ENCODE measurements around the gene PTPRD. TPM values are rescaled to one million over a fixed set of nuclear protein-coding genes. Genes with fewer than 3 reads are reported as not detected.

Gene PTPRD
- total and polyA plus RNA-seq, 2 experiments from 2014 or later = 11.5 to 58.0 TPM

DNA sequence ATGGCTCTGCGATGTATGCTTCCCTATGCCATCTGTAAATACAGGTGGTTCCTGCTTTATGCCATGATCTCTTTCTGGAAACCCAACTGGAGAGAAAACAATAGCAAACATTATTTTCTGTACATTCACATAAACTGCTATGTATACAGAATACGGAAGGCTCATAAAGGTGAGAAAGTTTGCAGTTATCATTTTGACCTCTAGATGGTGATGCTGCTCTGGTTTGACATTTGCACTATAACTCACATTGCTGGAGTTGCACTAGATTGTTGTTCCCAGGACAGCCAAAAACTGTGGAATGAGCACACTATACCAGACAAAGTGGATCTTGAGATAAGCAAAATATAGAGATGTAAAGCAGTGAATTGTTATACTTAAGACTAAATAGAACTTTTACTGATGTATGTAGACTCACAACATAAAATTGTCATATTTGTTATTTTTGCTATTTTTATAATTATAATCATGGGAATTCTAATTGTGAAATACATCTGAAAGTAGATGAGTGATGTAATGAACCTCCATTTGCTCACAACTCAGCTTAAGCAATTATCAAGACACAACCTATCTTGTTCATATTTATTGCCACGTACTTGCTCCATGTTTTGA lies 246.5 kb downstream of the PTPRD start:
- peak; percentile 67 for DNase-seq (ENCODE audit: low spot score)

DNA sequence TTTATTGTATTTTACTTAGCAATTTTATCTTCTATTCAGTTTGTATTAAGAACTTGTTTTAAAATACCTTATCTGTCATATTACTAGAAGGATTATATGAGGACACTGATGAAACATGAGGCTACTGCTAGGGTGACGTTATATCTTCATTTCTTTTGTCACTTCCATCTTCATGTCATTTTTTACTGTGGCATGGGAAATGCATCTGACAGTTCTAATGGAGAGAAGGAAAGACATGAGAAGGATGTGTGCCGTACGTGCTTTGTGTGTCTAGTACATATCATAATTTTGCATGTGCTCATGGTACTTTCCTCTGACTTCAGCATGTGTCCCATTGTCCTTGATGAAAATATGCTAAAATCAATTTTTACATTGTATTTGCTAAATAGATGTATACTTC lies 258.2 kb downstream of the PTPRD start:
- DNase-seq (ENCODE audit: low spot score) = no peak
- Histone ChIP-seq H3K4me3 (no peak overlapping the region), H3K27me3 (ENCODE audit: insufficient read depth) (no peaks in the 10 kb centered on the region), H3K79me2 (replicated peaks; ENCODE audit: insufficient read depth) (no peaks in the 10 kb centered on the region), H3F3A (replicated peaks; ENCODE audit: low read depth) (no peaks in the 10 kb centered on the region), H4K20me1 (replicated peaks; ENCODE audit: insufficient read depth) (no peaks in the 10 kb centered on the region), H3K4me2 (no peak overlapping the region), H3K9me2 (ENCODE audit: insufficient read depth) (no peaks in the 10 kb centered on the region), H3K4me1 (ENCODE audit: insufficient read depth) (peaks cover 10% of the 10 kb centered on the region; the same call in 1 of the 2 replicates), H2AFZ (no peak overlapping the region), H3K27ac (ENCODE audit: low read depth) (no peak overlapping the region), H3K36me3 (ENCODE audit: insufficient read depth) (no peaks in the 10 kb centered on the region)
- no peak overlapping the region for H3K4me3 Mint-ChIP-seq
- peaks cover 9% of the 10 kb centered on the region for H3K4me1 Mint-ChIP-seq
- H3K27ac Mint-ChIP-seq = no peak overlapping the region
- H3K9me3 Mint-ChIP-seq = no peaks in the 10 kb centered on the region
- H3K27me3 Mint-ChIP-seq (ENCODE audit: insufficient read depth, low read depth, poor library complexity) = no peaks in the 10 kb centered on the region
- no peak for ATAC-seq
- no peaks in the 10 kb centered on the region for H3K36me3 Mint-ChIP-seq (ENCODE audit: low read depth)
- TF ChIP-seq STAT1 (IDR thresholded peaks at IDR 0.05; ENCODE audit: unreplicated experiment) = no peak
- TF ChIP-seq, protein P1, sequence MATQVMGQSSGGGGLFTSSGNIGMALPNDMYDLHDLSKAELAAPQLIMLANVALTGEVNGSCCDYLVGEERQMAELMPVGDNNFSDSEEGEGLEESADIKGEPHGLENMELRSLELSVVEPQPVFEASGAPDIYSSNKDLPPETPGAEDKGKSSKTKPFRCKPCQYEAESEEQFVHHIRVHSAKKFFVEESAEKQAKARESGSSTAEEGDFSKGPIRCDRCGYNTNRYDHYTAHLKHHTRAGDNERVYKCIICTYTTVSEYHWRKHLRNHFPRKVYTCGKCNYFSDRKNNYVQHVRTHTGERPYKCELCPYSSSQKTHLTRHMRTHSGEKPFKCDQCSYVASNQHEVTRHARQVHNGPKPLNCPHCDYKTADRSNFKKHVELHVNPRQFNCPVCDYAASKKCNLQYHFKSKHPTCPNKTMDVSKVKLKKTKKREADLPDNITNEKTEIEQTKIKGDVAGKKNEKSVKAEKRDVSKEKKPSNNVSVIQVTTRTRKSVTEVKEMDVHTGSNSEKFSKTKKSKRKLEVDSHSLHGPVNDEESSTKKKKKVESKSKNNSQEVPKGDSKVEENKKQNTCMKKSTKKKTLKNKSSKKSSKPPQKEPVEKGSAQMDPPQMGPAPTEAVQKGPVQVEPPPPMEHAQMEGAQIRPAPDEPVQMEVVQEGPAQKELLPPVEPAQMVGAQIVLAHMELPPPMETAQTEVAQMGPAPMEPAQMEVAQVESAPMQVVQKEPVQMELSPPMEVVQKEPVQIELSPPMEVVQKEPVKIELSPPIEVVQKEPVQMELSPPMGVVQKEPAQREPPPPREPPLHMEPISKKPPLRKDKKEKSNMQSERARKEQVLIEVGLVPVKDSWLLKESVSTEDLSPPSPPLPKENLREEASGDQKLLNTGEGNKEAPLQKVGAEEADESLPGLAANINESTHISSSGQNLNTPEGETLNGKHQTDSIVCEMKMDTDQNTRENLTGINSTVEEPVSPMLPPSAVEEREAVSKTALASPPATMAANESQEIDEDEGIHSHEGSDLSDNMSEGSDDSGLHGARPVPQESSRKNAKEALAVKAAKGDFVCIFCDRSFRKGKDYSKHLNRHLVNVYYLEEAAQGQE (IDR thresholded peaks at IDR 0.05; ENCODE audit: unreplicated experiment) = no peak
- no peak for TF ChIP-seq ZNF114 (CRISPR knock-in tag; IDR thresholded peaks at IDR 0.05)
- no peak for TF ChIP-seq EZH2phosphoT487 (IDR thresholded peaks at IDR 0.05; ENCODE audit: unreplicated experiment)
- TF ChIP-seq CREB1 (CRISPR knock-in tag; IDR thresholded peaks at IDR 0.05; ENCODE audit: low read depth) = no peak
- TF ChIP-seq JUNB (IDR thresholded peaks at IDR 0.05; ENCODE audit: unreplicated experiment) = no peak
- no peak for TF ChIP-seq EZH2 (IDR thresholded peaks at IDR 0.05; ENCODE audit: low read depth, unreplicated experiment)

More for the DNA sequence above, 246.5 kb downstream of the PTPRD start:
- peak; percentile 72 for ATAC-seq
- Histone ChIP-seq H3F3A (replicated peaks; ENCODE audit: low read depth) (no peaks in the 10 kb centered on the region), H3K4me3 (no peak overlapping the region), H3K79me2 (replicated peaks; ENCODE audit: insufficient read depth) (no peaks in the 10 kb centered on the region), H3K4me2 (no peak overlapping the region), H3K27ac (ENCODE audit: low read depth) (no peak overlapping the region), H4K20me1 (replicated peaks; ENCODE audit: insufficient read depth) (no peaks in the 10 kb centered on the region), H3K27me3 (ENCODE audit: insufficient read depth) (no peaks in the 10 kb centered on the region), H2AFZ (no peak overlapping the region), H3K36me3 (ENCODE audit: insufficient read depth) (no peaks in the 10 kb centered on the region), H3K4me1 (ENCODE audit: insufficient read depth) (no peaks in the 10 kb centered on the region), H3K9me2 (ENCODE audit: insufficient read depth) (no peaks in the 10 kb centered on the region)
- no peak overlapping the region for H3K27ac Mint-ChIP-seq
- TF ChIP-seq CREB1 (CRISPR knock-in tag; IDR thresholded peaks at IDR 0.05; ENCODE audit: low read depth) (no peak), EZH2phosphoT487 (IDR thresholded peaks at IDR 0.05; ENCODE audit: unreplicated experiment) (no peak), NANOG (IDR thresholded peaks at IDR 0.05; ENCODE audit: borderline replicate concordance) (no peak)
- TF ChIP-seq, protein P2, sequence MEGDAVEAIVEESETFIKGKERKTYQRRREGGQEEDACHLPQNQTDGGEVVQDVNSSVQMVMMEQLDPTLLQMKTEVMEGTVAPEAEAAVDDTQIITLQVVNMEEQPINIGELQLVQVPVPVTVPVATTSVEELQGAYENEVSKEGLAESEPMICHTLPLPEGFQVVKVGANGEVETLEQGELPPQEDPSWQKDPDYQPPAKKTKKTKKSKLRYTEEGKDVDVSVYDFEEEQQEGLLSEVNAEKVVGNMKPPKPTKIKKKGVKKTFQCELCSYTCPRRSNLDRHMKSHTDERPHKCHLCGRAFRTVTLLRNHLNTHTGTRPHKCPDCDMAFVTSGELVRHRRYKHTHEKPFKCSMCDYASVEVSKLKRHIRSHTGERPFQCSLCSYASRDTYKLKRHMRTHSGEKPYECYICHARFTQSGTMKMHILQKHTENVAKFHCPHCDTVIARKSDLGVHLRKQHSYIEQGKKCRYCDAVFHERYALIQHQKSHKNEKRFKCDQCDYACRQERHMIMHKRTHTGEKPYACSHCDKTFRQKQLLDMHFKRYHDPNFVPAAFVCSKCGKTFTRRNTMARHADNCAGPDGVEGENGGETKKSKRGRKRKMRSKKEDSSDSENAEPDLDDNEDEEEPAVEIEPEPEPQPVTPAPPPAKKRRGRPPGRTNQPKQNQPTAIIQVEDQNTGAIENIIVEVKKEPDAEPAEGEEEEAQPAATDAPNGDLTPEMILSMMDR (conservative IDR thresholded peaks at IDR 0.05; ENCODE audit: low read depth in 2 of 2) = peak; percentile 89
- H3K4me1 Mint-ChIP-seq = peaks cover under 1% of the 10 kb centered on the region; the same call in 2 of the 3 replicates
- no peaks in the 10 kb centered on the region for H3K9me3 Mint-ChIP-seq
- H3K27me3 Mint-ChIP-seq (ENCODE audit: insufficient read depth, low read depth, poor library complexity) = no peaks in the 10 kb centered on the region
- H3K36me3 Mint-ChIP-seq (ENCODE audit: low read depth) = no peaks in the 10 kb centered on the region
- no peak overlapping the region for H3K4me3 Mint-ChIP-seq
